ENCODE measurements around the gene LRPAP1.

- TF ChIP-seq POLR2A (IDR thresholded peaks at IDR 0.05): no peak
- no peak for TF ChIP-seq CTCF (IDR thresholded peaks at IDR 0.05 in 4 of 5, conservative IDR thresholded peaks at IDR 0.05 in 1 of 5)
These were observed 45.4 kb downstream of the LRPAP1 start for GRCh38 chr4:3486541-3487540.
